Measurements from ENCODE around the gene SPEM2. TPM values are rescaled to one million over a fixed set of nuclear protein-coding genes. Genes with fewer than 3 reads are reported as not detected.

The SPEM2 gene
- total RNA-seq, 2 donors from 2014 or later: 0.14 TPM; not detected in 1

DNA sequence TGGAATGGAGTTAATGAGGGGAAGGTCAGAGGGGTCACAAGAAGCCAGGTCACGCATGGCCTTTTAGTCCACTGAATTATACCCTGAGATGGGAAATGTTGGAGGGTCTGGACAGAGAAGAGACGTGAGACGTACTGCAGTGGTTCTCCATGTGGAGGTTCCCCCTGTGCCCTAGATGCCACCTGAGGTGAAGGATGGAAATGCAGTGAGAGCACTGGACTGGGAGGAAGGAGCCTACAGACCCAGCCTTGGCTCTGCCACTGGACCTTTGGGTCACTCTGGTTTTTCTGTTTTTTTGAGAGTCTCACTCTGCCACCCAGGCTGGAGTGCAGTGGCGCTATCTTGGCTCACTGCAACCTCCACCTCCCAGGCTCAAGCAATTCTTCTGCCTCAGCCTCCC lies 29.3 kb upstream of the SPEM2 start:
- H3K27ac Mint-ChIP-seq: no peak overlapping the region
- H3K36me3 Mint-ChIP-seq: peaks cover 9 to 19% of the 10 kb centered on the region in 2 donors
- DNase-seq (ENCODE audit: low spot score in 2 of 2) (no peak), ATAC-seq (no peak)
- no peaks in the 10 kb centered on the region for H3K9me3 Mint-ChIP-seq

DNA sequence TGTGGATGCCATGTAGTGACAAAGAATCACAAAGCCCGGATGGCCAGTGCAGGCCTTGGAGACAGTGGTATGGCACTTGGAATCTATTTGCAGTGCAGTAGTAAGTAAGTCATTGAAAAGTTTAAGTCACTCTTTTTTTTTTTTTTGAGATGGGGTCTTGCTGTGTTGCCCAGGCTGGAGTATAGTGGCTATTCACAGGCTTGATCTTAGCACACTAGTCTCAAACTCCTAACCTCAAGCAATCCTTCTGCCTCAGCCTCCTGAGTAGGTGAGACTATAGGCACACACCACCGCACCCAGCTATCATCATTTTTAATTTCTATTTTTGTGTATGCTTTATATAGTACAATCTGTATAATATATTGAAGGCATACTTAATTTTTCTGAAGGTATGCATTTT lies 26.8 kb upstream of the SPEM2 start:
- ATAC-seq (no peak), DNase-seq (ENCODE audit: low spot score in 2 of 2) (no peak)
- Mint-ChIP-seq H3K27ac (no peak overlapping the region), H3K9me3 (no peaks in the 10 kb centered on the region), H3K36me3 (peaks cover 0 to 9% of the 10 kb centered on the region in 2 donors)

DNA sequence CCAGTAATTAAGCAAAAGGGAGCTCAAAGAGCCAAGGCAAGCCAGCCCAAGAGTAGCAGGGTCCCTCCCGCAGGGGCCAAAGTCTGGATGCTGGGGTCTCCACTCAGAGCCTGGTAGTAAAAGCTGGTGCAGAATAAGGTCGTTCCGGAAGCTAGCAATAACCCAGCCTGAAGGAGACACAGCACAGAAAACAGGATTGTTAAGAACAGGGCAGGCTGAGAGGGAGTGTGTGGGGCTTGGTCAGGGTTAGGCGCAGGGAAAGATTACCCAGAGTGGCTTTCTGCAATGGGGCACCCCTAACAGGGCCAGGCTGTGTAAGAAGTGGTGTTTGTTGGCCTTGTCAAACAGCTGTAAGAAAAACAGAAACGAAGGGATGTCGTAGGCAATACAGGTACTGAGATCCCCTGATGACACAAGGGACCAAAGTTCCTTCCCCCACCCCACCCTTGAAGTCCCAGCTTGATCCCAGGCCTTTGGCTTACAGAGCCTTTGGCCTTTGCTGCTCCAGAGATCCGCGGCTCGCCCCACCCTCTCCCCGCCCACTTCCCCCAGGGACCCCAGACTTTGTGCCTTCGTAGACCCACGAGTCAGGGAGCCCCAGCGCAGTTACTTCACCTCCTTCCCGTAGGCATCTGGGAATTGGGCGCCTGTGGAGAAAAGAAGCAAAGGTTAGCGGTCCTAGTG lies 22.2 kb upstream of the SPEM2 start:
- ATAC-seq (no peak), DNase-seq (ENCODE audit: low spot score in 2 of 2) (no peak)
- no peaks in the 10 kb centered on the region for H3K9me3 Mint-ChIP-seq
- H3K27ac Mint-ChIP-seq: peak overlapping the region; percentile 82 to 91
- H3K36me3 Mint-ChIP-seq: no peaks in the 10 kb centered on the region

DNA sequence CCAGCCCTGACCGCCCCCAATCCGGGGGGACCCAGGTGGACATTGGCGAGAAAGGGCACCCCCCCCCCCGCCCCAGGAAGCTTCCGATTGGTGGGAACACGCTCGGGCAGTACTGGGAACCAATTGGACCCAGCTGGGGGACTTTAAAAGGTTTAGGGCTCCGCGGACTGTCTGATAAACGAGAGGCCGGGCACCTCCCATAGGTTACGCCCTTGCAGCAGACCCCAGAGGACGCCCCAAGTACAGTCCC lies 21.8 kb upstream of the SPEM2 start:
- ATAC-seq: peak in 1 of 2 donors; percentile 43
- DNase-seq (ENCODE audit: low spot score in 2 of 2): no peak
- H3K27ac Mint-ChIP-seq: peak overlapping the region in 1 of 2 donors; percentile 82
- no peaks in the 10 kb centered on the region for H3K36me3 Mint-ChIP-seq
- H3K9me3 Mint-ChIP-seq: no peaks in the 10 kb centered on the region

DNA sequence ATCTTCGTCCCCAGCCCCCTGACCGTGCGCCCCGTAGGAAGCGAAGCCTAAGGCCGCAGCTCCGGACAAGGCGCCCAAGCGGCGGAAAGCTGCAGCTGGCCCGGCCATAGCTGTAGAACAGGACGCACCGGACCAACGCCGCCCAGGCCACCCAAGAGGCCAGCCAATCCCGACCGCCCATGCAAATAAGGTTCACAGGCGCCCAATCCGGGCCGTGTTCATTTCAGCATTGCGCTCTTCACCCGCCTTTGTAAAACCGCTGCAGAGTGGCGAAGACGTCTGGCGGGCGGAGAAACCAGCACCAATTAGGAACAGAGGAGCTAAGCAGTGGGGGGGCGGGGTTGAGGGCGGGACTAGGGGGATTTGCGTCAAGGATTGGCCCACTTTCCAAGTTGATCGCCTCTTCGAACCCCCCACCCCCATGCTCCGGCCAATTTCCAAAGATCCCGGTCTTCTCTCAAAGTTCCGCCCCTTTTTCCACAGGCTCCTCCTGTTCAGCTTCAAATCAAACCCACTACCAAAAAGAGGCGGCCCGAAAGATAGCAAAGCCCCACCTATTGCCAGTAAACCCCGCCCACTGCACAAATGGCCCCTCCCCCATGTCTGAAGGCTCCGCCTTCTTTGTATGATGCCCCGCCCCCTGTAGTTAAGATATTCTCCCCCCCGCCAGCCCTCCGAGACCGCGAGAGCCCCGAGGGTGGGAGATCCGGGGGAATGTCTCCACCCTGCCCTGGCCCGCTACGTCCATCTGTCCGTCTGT lies 21.3 kb upstream of the SPEM2 start, which contains the start of gene TMEM256:
TSS of gene TMEM256 (minus strand) at position 121 of the 760 bp plus-strand sequence. CDS start at position 108, 13 bp downstream.
- peak; percentile 93 to 94 for ATAC-seq
- Mint-ChIP-seq H3K36me3 (no peaks in the 10 kb centered on the region), H3K27ac (peak within 1 kb of the TSS; percentile 82 to 97), H3K9me3 (no peaks in the 10 kb centered on the region)
- peak; percentile 89 to 98 for DNase-seq (ENCODE audit: low spot score in 2 of 2)

DNA sequence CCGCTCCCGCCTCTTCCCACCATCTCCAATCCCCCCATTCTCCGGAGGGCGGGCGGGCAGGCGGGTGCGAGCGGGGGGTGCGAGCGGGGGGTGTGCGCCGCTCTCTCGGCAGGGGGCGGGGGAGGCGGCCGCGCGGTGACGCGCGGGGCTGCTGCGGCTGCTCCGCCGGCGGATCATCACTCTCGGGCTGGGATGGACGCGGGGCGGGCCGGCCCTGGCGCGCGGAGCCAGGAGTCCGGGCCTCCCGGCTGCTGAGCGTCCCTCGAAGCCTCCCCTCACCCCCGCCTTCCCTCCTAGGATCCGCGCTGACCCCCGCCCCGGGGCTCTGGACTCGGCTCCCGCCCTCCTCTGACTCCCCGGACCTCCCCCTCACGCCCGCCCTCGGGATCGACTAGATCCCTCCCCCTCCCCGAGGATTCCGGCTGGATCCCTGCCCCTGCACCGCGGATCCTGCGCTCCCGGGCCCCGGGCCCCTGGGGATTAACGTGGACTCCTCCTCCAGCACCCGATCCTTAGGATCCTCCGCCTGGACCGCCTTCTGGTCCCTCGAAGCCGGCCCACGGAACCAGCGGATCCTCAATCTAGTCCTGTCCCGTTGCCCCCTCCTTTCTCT lies 20.6 kb upstream of the SPEM2 start:
- Mint-ChIP-seq H3K36me3 (no peaks in the 10 kb centered on the region), H3K27ac (peak overlapping the region; percentile 82 to 97), H3K9me3 (no peaks in the 10 kb centered on the region)
- DNase-seq (ENCODE audit: low spot score in 2 of 2) (peak in 1 of 2 donors; percentile 63), ATAC-seq (peak; percentile 51 to 54)

DNA sequence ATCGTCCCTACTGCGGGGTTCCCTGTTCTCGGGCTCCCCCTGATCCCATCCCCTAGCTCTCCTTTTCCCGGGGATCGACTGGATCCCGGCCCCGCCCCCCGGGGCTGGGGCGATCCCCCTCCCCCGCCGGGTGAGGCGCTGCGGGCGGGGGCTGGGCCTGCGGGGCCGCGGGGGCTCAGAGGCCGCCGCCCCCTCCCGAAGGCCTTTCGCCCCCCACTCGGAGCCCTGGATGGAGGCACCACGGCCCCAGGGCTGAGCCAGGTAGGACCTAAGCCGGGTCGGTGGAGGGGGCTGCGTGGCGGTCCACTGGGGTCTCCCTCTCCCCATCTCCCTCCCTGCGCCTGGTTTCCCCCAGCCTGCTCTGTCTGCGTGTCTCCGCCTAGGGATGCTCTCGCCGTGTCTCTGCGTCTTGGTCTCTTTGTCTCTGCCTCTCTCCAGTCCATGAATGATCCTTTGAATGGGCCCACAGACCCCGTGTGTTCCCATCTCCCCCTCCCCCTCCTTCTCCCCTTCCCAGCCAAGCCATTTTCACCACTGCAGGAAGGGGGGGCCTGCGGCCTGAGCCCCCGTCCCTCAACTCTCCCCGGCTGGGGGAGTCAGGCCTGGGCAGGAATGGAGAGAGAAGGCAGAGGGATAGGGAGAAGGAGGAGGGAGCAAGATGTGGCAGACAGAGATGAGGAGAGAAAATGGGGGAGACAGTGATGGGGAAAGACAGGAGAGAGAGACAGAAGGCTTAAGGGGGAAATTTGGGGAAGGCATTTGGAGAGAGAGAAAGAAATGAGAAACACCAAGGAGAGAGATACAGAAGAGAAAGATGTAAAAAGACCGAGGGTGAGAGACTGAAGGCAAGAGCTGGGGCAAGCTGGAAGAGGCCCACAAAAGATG lies 19.8 kb upstream of the SPEM2 start:
- ATAC-seq (no peak), DNase-seq (ENCODE audit: low spot score in 2 of 2) (no peak)
- H3K27ac Mint-ChIP-seq: peak overlapping the region; percentile 31 to 40
- H3K9me3 Mint-ChIP-seq: no peaks in the 10 kb centered on the region
- H3K36me3 Mint-ChIP-seq: no peaks in the 10 kb centered on the region

DNA sequence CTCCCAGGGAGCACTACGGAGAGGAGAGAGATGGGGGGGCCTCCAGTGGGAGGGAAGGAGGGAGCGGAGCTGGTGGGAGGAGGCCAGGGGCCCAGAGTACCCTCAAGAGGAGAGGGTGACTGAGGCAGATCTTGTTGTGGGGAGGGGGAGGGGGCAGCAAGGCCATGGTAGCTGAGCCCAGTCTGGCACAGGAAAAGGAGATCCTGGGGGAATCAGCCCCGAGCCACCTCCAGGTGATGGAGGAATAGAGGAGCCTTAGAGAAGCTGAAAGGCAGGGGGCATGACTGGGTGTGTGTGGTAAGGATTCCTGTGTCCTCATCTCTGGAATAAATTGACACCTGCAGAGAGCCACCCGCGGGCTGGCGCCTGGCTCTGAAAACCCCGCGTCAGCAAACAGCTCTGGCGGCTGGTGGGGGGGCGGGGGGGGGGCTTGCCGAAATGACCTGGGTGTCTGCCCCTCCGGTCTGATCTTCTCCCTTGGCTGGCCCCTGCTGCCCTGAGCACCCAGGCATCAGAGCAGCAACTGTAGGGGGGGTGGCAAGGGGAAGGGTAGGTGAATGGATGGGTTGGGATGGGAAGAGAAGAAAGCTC lies 19.1 kb upstream of the SPEM2 start:
- Mint-ChIP-seq H3K36me3 (no peaks in the 10 kb centered on the region), H3K9me3 (no peaks in the 10 kb centered on the region), H3K27ac (peak overlapping the region in 1 of 2 donors; percentile 40)
- ATAC-seq: no peak
- DNase-seq (ENCODE audit: low spot score in 2 of 2): no peak

DNA sequence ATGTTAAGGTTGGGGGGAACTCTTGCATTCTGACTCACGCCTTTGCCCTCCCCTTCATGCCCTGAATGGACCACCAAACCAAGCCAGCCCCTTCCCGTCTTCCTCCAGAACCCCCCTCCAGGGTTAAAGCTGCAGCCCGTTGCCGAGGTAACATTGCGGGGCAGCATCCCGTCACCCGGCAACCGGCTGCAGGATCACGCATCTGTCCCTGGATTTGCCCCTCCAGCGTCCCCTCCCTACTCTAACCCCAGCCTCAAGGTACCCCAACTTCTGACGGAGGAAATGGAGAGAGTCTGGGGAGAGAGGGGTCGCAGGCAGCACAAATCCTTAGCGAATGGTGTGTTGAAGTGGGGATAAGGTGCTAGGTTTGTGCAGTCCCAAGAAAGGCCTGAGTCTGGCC lies 18.3 kb upstream of the SPEM2 start:
- no peak overlapping the region for H3K27ac Mint-ChIP-seq
- DNase-seq (ENCODE audit: low spot score in 2 of 2) (no peak), ATAC-seq (no peak)
- H3K9me3 Mint-ChIP-seq: no peaks in the 10 kb centered on the region
- H3K36me3 Mint-ChIP-seq: no peaks in the 10 kb centered on the region

DNA sequence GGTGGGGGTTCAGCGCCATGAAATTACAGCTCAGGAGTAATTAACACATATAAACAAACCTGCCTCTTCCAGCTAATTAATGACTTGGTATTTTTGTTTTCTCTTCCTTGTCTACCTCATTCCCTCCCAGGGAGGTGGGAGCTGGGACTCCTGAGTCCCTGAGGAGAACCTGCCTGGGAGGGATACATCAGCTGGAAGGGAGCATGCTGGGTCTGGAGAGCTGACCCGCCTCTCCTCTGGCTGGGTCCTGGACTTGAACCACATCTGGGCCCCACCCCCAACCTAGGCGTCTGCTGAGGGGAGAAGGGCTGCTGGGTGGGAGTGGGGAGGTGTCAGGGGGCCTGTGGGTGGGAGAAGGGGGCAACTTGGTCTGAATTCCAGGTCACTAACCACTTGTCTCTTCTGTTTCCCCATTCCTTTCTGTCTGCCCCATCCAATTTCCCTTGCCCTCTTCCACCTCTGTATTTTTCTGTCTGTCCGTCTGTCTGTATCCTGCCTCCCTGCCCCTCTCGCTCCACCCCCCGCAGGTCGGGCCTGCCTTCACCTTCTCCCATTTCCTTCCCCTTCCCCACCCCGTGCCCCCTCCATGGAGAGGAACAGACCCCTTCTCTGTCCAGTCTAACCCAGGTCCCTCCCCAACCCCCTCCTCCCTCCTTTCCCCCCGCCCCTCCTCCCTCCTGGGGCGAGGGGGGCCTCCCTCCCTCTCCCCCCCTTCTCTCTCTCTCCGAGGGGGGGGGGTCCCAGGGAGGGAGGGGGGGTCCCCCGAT lies 17.7 kb upstream of the SPEM2 start, which contains the start of gene NLGN2:
TSS of gene NLGN2 (plus strand) at position 361 of the 767 bp plus-strand sequence. CDS start 411 bp downstream, outside the sequence.
- Mint-ChIP-seq H3K27ac (no peak within 1 kb of the TSS), H3K9me3 (no peaks in the 10 kb centered on the region), H3K36me3 (no peaks in the 10 kb centered on the region)
- DNase-seq (ENCODE audit: low spot score in 2 of 2) (no peak), ATAC-seq (no peak)

DNA sequence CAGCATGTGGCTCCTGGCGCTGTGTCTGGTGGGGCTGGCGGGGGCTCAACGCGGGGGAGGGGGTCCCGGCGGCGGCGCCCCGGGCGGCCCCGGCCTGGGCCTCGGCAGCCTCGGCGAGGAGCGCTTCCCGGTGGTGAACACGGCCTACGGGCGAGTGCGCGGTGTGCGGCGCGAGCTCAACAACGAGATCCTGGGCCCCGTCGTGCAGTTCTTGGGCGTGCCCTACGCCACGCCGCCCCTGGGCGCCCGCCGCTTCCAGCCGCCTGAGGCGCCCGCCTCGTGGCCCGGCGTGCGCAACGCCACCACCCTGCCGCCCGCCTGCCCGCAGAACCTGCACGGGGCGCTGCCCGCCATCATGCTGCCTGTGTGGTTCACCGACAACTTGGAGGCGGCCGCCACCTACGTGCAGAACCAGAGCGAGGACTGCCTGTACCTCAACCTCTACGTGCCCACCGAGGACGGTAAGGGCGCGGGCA lies 17.1 kb upstream of the SPEM2 start:
- no peaks in the 10 kb centered on the region for H3K9me3 Mint-ChIP-seq
- H3K36me3 Mint-ChIP-seq: no peaks in the 10 kb centered on the region
- H3K27ac Mint-ChIP-seq: no peak overlapping the region
- ATAC-seq (no peak), DNase-seq (ENCODE audit: low spot score in 2 of 2) (no peak)

DNA sequence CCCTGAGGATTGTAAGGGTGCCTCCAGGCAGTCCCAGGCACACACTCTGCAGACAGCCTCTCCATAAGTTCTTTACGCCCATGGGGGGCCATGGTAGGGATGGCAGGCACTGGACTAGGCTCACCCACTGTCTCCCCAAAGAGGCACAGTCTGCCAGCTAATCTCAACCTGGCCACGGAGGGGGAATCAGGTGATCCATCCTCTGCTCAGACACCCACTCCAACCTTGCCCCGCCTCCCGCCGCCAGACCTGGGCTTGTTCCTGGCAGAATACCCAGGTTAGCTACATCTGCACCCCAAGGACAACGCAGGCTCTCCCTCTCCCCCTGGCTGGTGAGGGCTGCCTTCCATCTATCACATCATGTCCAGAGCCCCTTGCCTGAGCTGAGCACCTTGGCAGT lies 16.6 kb upstream of the SPEM2 start:
- no peak for DNase-seq (ENCODE audit: low spot score in 2 of 2)
- no peak overlapping the region for H3K27ac Mint-ChIP-seq
- no peak for ATAC-seq
- H3K9me3 Mint-ChIP-seq: no peaks in the 10 kb centered on the region
- H3K36me3 Mint-ChIP-seq: no peaks in the 10 kb centered on the region

DNA sequence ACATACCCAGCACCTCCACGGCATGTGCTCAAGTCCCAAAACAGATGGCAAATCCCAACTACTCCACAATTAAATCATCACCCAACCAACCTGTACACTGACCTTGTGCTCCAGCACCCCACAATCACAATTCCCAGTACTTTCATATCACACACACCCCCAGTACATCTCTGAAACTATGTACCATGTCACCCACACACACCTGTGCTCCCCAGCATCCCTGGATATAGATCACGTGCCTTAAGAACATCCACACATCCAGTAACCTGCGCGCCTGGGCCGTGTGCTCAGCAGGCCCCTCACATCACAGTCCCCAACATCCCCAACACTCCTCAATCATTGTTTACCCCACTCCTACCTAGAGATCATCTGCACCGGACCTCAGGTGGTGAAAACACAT lies 15.7 kb upstream of the SPEM2 start:
- DNase-seq (ENCODE audit: low spot score in 2 of 2) (no peak), ATAC-seq (no peak)
- Mint-ChIP-seq H3K9me3 (no peaks in the 10 kb centered on the region), H3K36me3 (no peaks in the 10 kb centered on the region), H3K27ac (no peak overlapping the region)

DNA sequence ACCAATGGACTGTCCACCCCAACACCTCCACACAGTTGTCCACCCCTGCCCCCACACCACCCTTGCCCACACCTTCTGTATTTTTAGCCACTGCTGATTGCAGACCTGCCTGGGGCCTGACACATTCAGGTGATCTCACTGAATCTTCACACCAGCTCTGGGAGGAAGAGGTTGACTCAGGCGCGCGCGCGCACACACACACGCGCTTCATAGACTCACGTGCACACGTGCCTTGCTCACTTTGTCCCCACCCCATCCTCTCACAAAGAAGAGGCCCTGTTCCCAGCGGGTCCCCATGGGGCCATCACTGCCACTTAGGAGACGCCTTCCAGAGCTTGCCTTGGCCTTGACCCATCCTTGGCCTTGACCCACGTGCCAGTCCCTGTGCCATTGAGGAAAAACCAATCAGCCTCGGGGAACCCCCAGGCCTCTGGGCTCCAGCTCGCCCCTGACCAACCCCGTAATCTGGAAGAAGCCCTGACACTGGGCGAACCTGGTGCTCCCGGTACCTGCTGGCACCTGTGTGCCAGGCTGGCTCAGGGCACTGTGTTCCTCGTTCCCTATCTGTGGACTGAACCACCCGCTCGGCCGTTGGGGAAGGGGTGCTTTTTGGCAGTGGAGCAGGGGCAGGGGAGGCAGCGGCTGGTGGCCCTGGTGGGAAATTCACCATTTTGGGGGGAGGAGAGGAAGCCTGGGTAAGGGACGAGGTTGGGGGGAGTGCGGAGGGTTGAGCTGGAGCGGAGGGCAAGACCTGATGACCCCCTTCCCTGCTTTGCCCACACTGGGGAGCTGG lies 14.6 kb upstream of the SPEM2 start:
- ATAC-seq (no peak), DNase-seq (ENCODE audit: low spot score in 2 of 2) (no peak)
- Mint-ChIP-seq H3K36me3 (no peaks in the 10 kb centered on the region), H3K27ac (no peak overlapping the region), H3K9me3 (no peaks in the 10 kb centered on the region)

DNA sequence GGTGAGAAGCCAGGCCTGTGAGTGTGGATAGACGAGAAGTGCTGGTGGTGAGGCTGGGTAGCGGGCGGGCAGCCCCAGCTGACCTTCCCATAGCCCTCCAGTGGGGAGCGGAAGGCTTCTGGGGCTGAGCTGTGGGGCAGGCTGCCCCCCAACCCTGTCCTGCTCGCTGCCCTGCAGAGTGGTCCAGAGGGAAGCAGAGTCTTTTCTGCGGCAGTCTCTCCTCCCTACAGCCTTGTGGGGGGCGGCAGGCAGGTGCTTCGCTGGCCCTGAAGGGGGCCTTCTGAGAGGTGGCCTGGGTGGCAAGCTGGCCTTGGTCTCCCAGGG lies 14.0 kb upstream of the SPEM2 start:
- H3K27ac Mint-ChIP-seq: no peak overlapping the region
- no peaks in the 10 kb centered on the region for H3K9me3 Mint-ChIP-seq
- no peak for DNase-seq (ENCODE audit: low spot score in 2 of 2)
- no peaks in the 10 kb centered on the region for H3K36me3 Mint-ChIP-seq
- ATAC-seq: no peak

Measured in activated naive CD4-positive, alpha-beta T cell treated with anti-CD3 and anti-CD28 coated beads, Interleukin-2, amount 50 U/mL, for 72 hours (primary cell).